ENCODE results near the gene RCE1. TPM values are rescaled to one million over a fixed set of nuclear protein-coding genes. Genes with fewer than 3 reads are reported as not detected.
"Not testable (repeated sequence)": the region's sequence is repeated elsewhere in the genome, so short reads cannot be mapped to it uniquely, and the experiment has no call there.

Gene RCE1, protein sequence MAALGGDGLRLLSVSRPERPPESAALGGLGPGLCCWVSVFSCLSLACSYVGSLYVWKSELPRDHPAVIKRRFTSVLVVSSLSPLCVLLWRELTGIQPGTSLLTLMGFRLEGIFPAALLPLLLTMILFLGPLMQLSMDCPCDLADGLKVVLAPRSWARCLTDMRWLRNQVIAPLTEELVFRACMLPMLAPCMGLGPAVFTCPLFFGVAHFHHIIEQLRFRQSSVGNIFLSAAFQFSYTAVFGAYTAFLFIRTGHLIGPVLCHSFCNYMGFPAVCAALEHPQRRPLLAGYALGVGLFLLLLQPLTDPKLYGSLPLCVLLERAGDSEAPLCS
- total RNA-seq (22.3 TPM), polyA plus RNA-seq (ENCODE audit: insufficient read depth, low read depth, low replicate concordance) (13.8 TPM)
- long read RNA-seq, donor 1, partial matches to known transcripts, result 0 of 4 reads
- long read RNA-seq, donor 1, other reads (novel, unspliced or antisense), result 0 of 4 reads
- long read RNA-seq, donor 2, partial matches to known transcripts, result 0 of 2 reads
- long read RNA-seq, donor 2, other reads (novel, unspliced or antisense), result 0 of 2 reads
- long read RNA-seq, donor 3, transcript RCE1-201 (8 exons, 1,485 nt), result major isoform, 6 of 20 reads
- long read RNA-seq, donor 3, partial matches to known transcripts, result 9 of 20 reads
- long read RNA-seq, donor 3, other reads (novel, unspliced or antisense), result 0 of 20 reads
- long read RNA-seq, donor 4, partial matches to known transcripts, result 0 of 2 reads
- long read RNA-seq, donor 4, other reads (novel, unspliced or antisense), result 0 of 2 reads
- long read RNA-seq, donor 5, partial matches to known transcripts, result 0 of 2 reads
- long read RNA-seq, donor 5, other reads (novel, unspliced or antisense), result 0 of 2 reads
- long read RNA-seq, donor 6, partial matches to known transcripts, result 0 of 4 reads
- long read RNA-seq, donor 6, other reads (novel, unspliced or antisense), result 0 of 4 reads
- long read RNA-seq, donor 7, transcript RCE1-201 (8 exons, 1,485 nt), result major isoform, 8 of 16 reads
- long read RNA-seq, donor 7, partial matches to known transcripts, result 3 of 16 reads
- long read RNA-seq, donor 7, other reads (novel, unspliced or antisense), result 2 of 16 reads
- long read RNA-seq, donor 8, partial matches to known transcripts, result 0 of 4 reads
- long read RNA-seq, donor 8, other reads (novel, unspliced or antisense), result 0 of 4 reads
- long read RNA-seq, donor 9, partial matches to known transcripts, result 0 of 2 reads
- long read RNA-seq, donor 9, other reads (novel, unspliced or antisense), result 0 of 2 reads
- long read RNA-seq, donor 10, partial matches to known transcripts, result 0 of 3 reads
- long read RNA-seq, donor 10, other reads (novel, unspliced or antisense), result 0 of 3 reads

DNA sequence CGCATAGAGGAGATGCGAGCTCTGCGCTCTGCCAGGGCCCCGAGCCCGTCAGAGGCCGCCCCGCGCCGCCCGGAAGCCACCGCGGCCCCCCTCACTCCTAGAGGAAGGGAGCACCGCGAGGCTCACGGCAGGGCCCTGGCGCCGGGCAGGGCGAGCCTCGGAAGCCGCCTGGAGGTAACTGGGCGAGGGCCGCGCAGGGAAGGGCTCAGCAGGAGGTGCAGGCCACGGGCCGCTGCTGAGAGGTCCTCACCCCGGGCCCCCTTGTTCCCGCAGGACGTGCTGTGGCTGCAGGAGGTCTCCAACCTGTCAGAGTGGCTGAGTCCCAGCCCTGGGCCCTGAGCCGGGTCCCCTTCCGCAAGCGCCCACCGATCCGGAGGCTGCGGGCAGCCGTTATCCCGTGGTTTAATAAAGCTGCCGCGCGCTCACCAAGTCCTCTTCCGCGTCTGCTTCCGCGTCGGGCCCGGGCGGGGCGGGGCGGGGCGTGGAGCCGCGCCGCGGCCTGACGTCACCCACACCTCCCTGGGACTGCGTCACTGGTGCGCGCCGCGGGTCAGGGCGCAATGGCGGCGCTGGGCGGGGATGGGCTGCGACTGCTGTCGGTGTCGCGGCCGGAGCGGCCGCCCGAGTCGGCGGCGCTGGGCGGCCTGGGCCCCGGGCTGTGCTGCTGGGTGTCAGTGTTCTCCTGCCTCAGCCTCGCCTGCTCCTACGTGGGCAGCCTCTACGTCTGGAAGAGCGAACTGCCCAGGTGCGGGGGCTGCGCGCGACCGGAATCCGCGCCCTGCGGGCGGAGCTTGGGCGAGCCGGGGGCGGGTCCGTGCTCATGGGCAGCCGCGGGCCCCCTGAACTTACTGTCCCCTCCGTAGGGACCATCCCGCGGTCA lies at the start of gene RCE1:
TSS of gene RCE1 (plus strand) at position 546 of the 880 bp plus-strand sequence. CDS start at position 561, 15 bp downstream.
- Histone ChIP-seq H3K4me3 (ENCODE audit: low read length in 3 of 3) (peak within 1 kb of the TSS; percentile 83 to 88 (median 86)), H3K27me3 (ENCODE audit: control insufficient read depth, insufficient read depth, low read length) (no peaks in the 10 kb centered on the region), H3K9ac (ENCODE audit: low read length in 3 of 3) (peak within 1 kb of the TSS; percentile 82 to 96 (median 86)), H3K36me3 (ENCODE audit: control insufficient read depth in 2 of 3, insufficient read depth in 3 of 3, low read length in 3 of 3) (peaks cover 0 to 8% (median 5%) of the 10 kb centered on the region in 3 donors), H3K9me3 (ENCODE audit: control insufficient read depth in 2 of 3, insufficient read depth in 1 of 3, low read length in 3 of 3) (no peaks in the 10 kb centered on the region), H3K4me1 (ENCODE audit: control insufficient read depth in 2 of 3, insufficient read depth in 2 of 3, low read depth in 1 of 3, low read length in 3 of 3) (peaks cover 0 to 14% (median 0%) of the 10 kb centered on the region in 3 donors), H3K27ac (ENCODE audit: low read depth in 2 of 2, low read length in 2 of 2) (peak within 1 kb of the TSS; percentile 96)
- TF ChIP-seq, protein P1, sequence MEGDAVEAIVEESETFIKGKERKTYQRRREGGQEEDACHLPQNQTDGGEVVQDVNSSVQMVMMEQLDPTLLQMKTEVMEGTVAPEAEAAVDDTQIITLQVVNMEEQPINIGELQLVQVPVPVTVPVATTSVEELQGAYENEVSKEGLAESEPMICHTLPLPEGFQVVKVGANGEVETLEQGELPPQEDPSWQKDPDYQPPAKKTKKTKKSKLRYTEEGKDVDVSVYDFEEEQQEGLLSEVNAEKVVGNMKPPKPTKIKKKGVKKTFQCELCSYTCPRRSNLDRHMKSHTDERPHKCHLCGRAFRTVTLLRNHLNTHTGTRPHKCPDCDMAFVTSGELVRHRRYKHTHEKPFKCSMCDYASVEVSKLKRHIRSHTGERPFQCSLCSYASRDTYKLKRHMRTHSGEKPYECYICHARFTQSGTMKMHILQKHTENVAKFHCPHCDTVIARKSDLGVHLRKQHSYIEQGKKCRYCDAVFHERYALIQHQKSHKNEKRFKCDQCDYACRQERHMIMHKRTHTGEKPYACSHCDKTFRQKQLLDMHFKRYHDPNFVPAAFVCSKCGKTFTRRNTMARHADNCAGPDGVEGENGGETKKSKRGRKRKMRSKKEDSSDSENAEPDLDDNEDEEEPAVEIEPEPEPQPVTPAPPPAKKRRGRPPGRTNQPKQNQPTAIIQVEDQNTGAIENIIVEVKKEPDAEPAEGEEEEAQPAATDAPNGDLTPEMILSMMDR (IDR thresholded peaks at IDR 0.05; ENCODE audit: borderline replicate concordance, extremely low read depth, insufficient read depth), result peak; percentile 6
- intact Hi-C loops (cut with DNase I), result no loop called here
- FAIRE-seq (no peak), DNase-seq (peak; percentile 91 to 97 (median 95))

DNA sequence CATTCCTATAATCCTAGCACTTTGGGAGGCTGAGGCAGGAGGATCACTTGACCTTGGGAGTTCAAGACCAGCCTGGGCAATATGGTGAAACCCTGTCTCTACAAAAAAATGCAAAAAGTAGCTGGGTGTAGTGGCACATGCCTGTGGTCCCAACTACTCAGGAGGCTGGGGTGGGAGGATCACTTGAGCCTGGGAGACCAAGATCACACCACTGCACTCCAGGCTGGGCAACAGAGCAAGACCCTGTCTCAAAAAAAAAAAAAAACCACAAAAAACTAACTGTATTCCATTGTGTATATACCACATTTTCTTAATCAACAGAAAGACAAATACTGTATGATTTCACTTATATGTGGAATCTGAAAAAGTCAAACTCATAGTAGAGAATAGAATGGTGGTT lies 43.4 kb upstream of the RCE1 start:
- DNase-seq; H3K4me3 ChIP-seq (ENCODE audit: low read length in 3 of 3); intact Hi-C loops (cut with DNase I); H3K9ac ChIP-seq (ENCODE audit: low read length in 3 of 3); H3K36me3 ChIP-seq (ENCODE audit: control insufficient read depth in 2 of 3, insufficient read depth in 3 of 3, low read length in 3 of 3); H3K27ac ChIP-seq (ENCODE audit: low read depth in 2 of 2, low read length in 2 of 2); H3K27me3 ChIP-seq (ENCODE audit: control insufficient read depth, insufficient read depth, low read length); H3K4me1 ChIP-seq (ENCODE audit: control insufficient read depth in 2 of 3, insufficient read depth in 2 of 3, low read depth in 1 of 3, low read length in 3 of 3); FAIRE-seq; H3K9me3 ChIP-seq (ENCODE audit: control insufficient read depth in 2 of 3, insufficient read depth in 1 of 3, low read length in 3 of 3): not testable (repeated sequence)

DNA sequence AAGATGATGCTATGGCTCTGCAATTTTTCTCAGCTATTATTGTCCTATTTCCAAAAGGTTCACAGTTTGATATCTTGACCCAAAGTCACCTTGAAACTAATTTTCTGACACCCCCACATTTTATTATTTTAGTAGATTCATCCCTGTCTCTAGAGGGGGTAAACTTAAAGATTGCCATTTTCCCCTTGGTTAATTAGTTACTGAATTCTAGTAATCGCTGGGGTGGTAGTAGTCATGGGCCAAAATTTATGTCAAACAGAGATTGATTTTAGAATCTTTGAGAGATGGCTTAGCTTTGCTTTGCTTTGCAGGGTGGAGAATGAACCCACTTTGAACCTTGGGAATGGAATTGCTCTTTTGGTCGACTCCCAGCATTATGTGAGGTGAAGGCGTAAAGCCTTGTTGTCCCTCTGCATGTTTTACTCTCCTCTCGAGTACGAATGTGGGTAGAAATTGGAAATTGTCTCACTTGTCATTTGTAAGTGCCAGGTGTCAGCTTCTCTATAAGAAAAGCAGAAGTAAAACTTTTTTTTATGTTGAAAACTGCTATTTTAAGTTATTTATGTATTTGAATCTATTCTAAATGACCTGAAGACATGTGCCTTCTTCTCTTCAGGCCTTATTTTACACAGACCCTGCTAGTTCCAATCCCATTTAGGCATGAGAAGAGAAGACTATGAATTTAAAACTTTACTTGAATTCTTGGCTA lies 42.4 kb upstream of the RCE1 start:
- no peak overlapping the region for H3K27ac ChIP-seq (ENCODE audit: low read depth in 2 of 2, low read length in 2 of 2)
- no peaks in the 10 kb centered on the region for H3K9me3 ChIP-seq (ENCODE audit: control insufficient read depth in 2 of 3, insufficient read depth in 1 of 3, low read length in 3 of 3)
- H3K27me3 ChIP-seq (ENCODE audit: control insufficient read depth, insufficient read depth, low read length), result no peaks in the 10 kb centered on the region
- H3K9ac ChIP-seq (ENCODE audit: low read length in 3 of 3), result no peak overlapping the region
- no peaks in the 10 kb centered on the region for H3K36me3 ChIP-seq (ENCODE audit: control insufficient read depth in 2 of 3, insufficient read depth in 3 of 3, low read length in 3 of 3)
- TF ChIP-seq, protein P1 (IDR thresholded peaks at IDR 0.05; ENCODE audit: borderline replicate concordance, extremely low read depth, insufficient read depth), result no peak
- FAIRE-seq (no peak), DNase-seq (no peak)
- no peak overlapping the region for H3K4me3 ChIP-seq (ENCODE audit: low read length in 3 of 3)
- intact Hi-C loops (cut with DNase I), result no loop called here
- H3K4me1 ChIP-seq (ENCODE audit: control insufficient read depth in 2 of 3, insufficient read depth in 2 of 3, low read depth in 1 of 3, low read length in 3 of 3), result no peaks in the 10 kb centered on the region
